IPS-NIHi7 (cell line): ENCODE measurements around the gene INPP4B.

Source experiments
- DNase-seq: peaks from one replicate; pipeline ENCODE4 v3.0.0; 2012; ENCODE audit warnings: mixed read lengths; ENCODE audit errors: extremely low spot score

Gene INPP4B

DNA sequence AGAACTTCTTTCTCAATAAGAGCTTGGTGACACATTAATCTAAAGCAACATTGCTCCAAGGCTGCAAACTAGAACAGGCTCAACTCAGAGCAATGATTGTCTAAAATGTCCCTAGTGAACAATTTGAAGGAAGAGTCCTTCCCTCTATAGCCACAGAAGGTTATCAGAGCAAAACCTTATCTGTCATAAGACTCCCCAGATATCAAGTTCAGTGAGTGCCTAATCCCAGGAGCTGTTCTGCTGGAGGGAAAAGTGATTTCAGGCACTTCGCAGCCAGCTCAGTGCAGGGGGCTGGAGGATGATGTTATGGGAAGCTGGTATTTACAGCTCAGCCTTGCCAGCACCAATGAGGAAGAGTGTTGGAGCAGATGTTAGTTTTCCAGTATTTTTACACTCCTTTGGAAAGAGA, 497.5 kb downstream of the INPP4B start:
- DNase-seq: no peak

DNA sequence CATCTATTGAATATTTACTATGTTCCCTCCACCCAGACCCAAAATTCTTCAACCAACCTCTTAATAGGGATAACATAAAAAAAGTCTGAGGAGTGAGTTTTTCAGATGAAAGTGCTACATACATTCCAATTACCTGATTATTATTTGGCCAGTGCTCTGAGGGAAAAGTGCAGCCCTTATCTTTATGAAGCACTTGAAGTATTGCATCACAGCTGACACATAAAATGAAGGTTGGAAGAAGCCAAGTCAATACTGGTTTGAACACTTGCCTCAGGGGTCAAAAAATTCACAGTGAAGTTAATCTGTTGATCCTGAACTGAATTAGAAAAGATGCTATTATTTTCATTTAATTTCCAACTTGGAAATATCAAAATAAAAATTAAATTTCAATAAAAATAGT, 498.9 kb downstream of the INPP4B start:
- no peak for DNase-seq

- no peak for DNase-seq
Measured at GRCh38 chr4:142345924-142346323, 500.2 kb downstream of the INPP4B start.

GRCh38 chr4:142341268-142341667, 504.8 kb downstream of the INPP4B start:
- DNase-seq: no peak

DNA sequence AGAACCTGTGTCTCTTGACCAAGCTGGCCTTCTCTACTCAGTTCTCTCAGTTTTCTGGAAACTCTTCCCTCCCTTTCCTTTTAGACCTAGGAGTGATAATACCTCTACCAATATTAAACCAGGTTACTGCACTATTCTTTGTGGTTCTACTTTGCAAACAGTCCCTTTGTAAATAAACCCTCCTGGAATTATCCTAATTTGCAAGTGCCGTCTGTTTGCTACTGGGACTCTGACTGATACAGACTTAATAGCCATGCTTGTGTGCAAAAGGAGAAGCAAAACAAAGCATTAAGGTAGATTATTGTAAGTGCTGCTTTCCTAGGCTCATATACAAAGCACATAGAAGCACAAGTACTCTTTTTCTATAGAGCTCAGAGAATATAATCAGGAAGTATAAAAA, 507.0 kb downstream of the INPP4B start:
- no peak for DNase-seq

GRCh38 chr4:142336251-142336934, 509.7 kb downstream of the INPP4B start:
- DNase-seq: no peak

- DNase-seq: no peak
Measured at GRCh38 chr4:142334931-142335330, 511.2 kb downstream of the INPP4B start.

- no peak for DNase-seq
Measured at GRCh38 chr4:142331646-142332045, 514.5 kb downstream of the INPP4B start.

DNA sequence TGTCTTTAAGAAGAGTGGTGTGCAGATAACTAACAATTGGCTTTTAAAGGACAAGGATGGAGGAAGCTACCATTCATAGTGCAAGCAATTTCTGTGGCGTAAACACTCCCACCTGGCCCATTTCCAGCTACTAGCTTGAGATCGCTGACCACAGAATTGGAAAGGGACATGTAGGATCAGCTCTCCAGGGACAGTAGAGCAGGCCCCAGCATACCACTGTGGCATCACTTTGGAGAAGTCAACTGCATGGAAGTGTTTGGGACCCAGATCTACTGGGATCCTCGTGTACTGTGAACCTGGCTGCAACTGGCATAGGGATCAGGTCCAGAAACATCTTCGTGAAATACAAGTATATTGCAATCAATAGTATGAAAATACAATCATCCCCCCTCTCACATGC, 515.0 kb downstream of the INPP4B start:
- no peak for DNase-seq

GRCh38 chr4:142330311-142330710, 515.8 kb downstream of the INPP4B start:
- no peak for DNase-seq

- DNase-seq: no peak
Measured at GRCh38 chr4:142329313-142329712, 516.8 kb downstream of the INPP4B start.

GRCh38 chr4:142326181-142326580, 519.9 kb downstream of the INPP4B start:
- no peak for DNase-seq

DNA sequence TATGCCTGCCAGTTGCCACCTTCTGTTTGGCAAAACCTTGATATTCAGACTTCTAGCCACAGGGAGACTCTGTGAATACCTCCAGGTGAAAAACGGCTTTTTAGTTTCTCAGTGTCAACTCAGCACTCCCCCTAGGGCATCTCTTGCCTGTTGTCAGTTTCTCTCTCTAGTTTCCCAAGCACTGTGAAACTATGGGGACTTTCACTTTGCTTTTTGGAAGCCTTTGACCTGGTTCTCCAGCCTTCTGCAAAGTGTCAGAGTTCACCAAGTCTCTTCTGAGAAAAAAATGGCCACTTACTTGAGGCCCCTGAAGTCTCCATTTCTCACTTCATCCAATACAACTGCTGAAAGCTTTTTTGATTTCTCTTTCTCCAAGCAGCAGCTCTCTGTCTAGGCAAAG, 521.5 kb downstream of the INPP4B start:
- no peak for DNase-seq

DNA sequence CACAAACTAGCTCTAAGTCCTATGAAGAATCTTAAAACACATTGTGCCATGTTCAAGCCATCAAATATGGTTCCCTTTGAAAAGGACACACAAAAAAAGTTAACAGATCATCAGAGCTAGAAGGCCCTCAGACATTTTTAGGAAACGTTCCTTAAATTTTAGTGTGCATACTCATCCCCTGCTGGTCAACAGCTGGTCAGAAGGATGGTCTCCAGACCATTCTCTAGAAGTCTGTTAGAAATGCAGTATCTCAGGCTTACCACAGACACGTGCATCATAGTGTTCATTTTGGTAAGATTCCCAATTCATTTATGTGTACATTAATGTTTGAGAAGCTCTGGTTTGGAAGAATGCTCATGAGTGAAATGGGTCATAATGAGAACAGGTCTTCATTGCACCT, 523.1 kb downstream of the INPP4B start:
- DNase-seq: no peak

GRCh38 chr4:142318280-142318679, 527.8 kb downstream of the INPP4B start:
- no peak for DNase-seq

- no peak for DNase-seq
Measured at GRCh38 chr4:142316913-142317312, 529.2 kb downstream of the INPP4B start.

- DNase-seq: no peak
Measured at GRCh38 chr4:142316025-142316424, 530.1 kb downstream of the INPP4B start.

DNA sequence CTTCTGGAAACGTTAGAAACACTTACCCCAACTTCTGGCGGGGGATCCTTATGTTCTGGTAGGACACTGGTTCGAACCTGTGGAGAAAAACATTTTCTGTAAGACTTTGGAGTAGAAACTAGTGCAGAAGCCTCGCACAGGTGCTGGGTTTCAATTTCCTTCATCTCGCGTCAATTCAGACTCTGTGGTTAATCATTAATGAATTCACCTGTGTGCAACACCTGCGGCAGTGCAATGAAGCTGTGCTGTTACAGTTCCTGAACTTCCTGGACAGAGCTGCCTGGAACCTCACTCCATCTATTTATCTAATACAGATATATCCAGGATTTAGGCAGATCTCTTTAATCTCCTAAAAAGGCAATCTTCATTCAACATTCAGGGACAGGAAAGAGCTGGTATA, 531.4 kb downstream of the INPP4B start:
- DNase-seq: no peak

GRCh38 chr4:142314247-142314646, 531.9 kb downstream of the INPP4B start:
- DNase-seq: no peak

DNA sequence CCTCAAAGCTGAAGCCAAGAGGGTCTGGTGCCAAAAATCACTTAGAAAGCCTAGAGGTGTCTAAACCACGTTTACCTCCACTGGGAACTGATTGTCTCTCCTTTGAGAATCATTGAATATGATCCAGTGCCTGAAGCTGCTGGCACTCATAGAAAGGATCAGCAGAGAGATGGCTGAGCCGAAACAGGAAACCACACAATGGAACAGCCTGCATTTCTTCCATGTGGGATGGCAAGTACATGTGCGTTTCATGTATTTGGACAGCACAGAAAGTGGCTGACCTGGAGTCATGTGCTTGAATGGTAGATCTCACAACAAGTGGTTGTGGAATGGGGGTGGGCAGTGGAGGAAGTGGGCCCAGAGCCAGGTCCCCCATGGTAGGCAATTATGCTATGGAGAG, 533.7 kb downstream of the INPP4B start:
- DNase-seq: no peak

GRCh38 chr4:142311916-142312315, 534.2 kb downstream of the INPP4B start:
- DNase-seq: no peak

DNA sequence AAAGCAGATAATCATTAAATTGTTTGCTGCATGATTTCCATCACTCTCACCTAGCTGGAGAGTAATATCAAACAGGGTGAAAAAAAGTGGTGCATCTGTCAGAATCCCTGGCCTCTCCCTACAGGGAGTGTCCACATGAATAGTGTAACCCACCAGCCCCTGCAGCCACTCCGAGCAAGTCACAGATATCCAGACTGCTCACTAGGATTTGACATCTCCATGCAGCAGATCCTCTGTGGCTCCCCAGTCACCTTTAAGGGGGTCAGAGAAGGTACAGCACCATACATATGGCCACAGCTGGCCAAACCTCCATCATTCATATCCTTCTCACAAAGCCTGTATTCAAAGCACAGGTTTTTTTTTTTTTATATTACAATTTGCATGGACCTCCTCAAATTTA, 536.3 kb downstream of the INPP4B start:
- DNase-seq: no peak

GRCh38 chr4:142307857-142308256, 538.2 kb downstream of the INPP4B start:
- no peak for DNase-seq

DNA sequence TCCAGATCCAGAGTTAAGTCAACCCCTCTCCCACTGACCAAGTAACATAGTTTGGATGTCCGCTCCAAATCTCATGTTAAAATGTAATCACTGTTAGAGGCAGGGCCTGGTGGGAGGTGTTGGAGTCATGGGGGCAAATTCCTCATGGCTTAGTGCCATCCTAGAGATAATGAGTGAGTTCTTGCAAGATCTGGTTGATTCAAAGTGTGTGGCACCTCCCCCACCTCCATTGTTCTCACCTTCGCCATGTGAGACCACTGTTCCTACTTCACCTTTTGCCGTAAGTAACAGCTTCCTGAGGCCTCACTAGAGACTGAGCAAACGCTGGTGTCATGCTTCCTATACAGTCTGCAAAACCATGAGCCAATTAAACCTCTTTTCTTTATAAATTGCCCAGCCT, 548.8 kb downstream of the INPP4B start:
- no peak for DNase-seq
